ENCODE results near the gene SELENON.

DNA sequence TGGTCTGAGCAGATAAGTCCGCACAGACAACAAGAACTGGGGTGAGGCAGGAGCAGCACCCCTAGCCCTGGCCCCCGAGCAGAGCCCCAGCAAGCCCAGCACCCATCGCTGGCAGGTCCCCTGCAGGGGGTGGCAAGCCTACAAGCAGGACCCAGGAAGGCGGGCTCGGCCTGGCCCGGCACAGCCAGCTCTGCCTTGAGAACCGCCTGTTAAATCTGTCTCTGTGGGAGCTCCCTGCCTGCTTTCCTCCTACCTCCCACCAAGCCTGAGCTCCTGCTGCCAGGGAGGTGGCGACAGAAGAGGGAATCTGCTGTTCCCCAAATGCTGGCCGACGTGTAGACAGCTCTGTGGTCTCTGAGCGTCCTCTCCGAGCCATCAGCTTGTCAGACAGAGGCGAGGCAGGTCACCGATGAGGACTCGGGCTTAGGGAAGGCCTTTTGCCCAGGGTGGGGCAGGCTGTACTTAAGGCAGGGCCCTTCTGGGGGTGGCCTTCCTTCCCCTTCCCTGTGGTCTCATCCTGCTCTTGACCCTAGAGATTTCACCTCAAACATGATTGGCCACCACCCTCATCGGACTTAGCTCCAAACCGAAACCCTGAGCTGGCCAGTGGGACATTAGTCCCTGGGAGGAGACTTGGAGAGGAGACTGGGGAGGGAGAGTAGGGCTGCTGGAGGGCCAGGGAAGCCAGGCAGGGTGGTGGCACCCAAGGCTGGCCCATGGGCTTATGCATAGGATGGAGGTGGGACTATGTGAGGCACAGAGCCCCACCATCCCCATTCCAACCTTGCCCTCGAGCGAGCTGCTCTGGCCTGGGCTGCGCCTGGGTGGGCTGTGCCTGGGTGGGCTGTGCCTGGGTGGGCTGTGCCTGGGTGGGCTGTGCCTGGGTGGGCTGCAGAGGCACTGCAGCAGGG lies 7.7 kb downstream of the SELENON start:
- TF ChIP-seq, protein P1, sequence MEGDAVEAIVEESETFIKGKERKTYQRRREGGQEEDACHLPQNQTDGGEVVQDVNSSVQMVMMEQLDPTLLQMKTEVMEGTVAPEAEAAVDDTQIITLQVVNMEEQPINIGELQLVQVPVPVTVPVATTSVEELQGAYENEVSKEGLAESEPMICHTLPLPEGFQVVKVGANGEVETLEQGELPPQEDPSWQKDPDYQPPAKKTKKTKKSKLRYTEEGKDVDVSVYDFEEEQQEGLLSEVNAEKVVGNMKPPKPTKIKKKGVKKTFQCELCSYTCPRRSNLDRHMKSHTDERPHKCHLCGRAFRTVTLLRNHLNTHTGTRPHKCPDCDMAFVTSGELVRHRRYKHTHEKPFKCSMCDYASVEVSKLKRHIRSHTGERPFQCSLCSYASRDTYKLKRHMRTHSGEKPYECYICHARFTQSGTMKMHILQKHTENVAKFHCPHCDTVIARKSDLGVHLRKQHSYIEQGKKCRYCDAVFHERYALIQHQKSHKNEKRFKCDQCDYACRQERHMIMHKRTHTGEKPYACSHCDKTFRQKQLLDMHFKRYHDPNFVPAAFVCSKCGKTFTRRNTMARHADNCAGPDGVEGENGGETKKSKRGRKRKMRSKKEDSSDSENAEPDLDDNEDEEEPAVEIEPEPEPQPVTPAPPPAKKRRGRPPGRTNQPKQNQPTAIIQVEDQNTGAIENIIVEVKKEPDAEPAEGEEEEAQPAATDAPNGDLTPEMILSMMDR (IDR thresholded peaks at IDR 0.05) = no peak
- no peak for TF ChIP-seq POLR2A (IDR thresholded peaks at IDR 0.05)
